HG03460 (cell line): Measurements from ENCODE around the gene SEZ6L2.
"Not testable (repeated sequence)": the region's sequence is repeated elsewhere in the genome, so short reads cannot be mapped to it uniquely, and the experiment has no call there.

Experiments used
- ATAC-seq: cut with Tn5 transposase; IDR thresholded peaks from one replicate; pipeline ENCODE4 v1.9.1; 2021; ENCODE audit not compliant: unreplicated experiment

The SEZ6L2 gene

GRCh38 chr16:29910819-29911675 is 11.7 kb upstream of the SEZ6L2 start:
- no peak for ATAC-seq

- ATAC-seq: not testable (repeated sequence)
These were observed 10.5 kb upstream of the SEZ6L2 start for GRCh38 chr16:29909851-29910250.

GRCh38 chr16:29909391-29909790 is 10.0 kb upstream of the SEZ6L2 start:
- ATAC-seq: no peak

- no peak for ATAC-seq
These were observed 9.4 kb upstream of the SEZ6L2 start for GRCh38 chr16:29908719-29909220.

- ATAC-seq: no peak
These were observed 8.6 kb upstream of the SEZ6L2 start for GRCh38 chr16:29907973-29908372.

GRCh38 chr16:29906520-29907244 is 7.3 kb upstream of the SEZ6L2 start:
- ATAC-seq: no peak

- ATAC-seq: no peak
These were observed 6.3 kb upstream of the SEZ6L2 start for GRCh38 chr16:29905668-29906067.

GRCh38 chr16:29904947-29905346 is 5.6 kb upstream of the SEZ6L2 start:
- ATAC-seq: no peak

GRCh38 chr16:29903590-29903989 is 4.2 kb upstream of the SEZ6L2 start:
- ATAC-seq: no peak

- ATAC-seq: no peak
These were observed 2.2 kb upstream of the SEZ6L2 start for GRCh38 chr16:29901607-29901945.

GRCh38 chr16:29900888-29901606 is 1.7 kb upstream of the SEZ6L2 start:
- no peak for ATAC-seq

GRCh38 chr16:29900102-29900887 is 945 bp upstream of the SEZ6L2 start, which contains the start of gene ASPHD1:
ASPHD1 (plus strand) TSS chr16:29900488; CDS start chr16:29900972, 484 bp downstream.
- no peak for ATAC-seq

GRCh38 chr16:29898804-29899515 is 390 bp downstream of the SEZ6L2 start:
- ATAC-seq: no peak

- ATAC-seq: no peak
These were observed 1.1 kb downstream of the SEZ6L2 start for GRCh38 chr16:29898135-29898803.

- no peak for ATAC-seq
These were observed 2.0 kb downstream of the SEZ6L2 start for GRCh38 chr16:29897333-29897732.

- ATAC-seq: no peak
These were observed 2.5 kb downstream of the SEZ6L2 start for GRCh38 chr16:29896841-29897240.

GRCh38 chr16:29894352-29894751 is 5.0 kb downstream of the SEZ6L2 start:
- ATAC-seq: no peak

- no peak for ATAC-seq
These were observed 5.8 kb downstream of the SEZ6L2 start for GRCh38 chr16:29893553-29893952.

GRCh38 chr16:29892458-29892813 is 6.9 kb downstream of the SEZ6L2 start:
- no peak for ATAC-seq
